ENCODE data around the gene OCIAD1. TPM values are rescaled to one million over a fixed set of nuclear protein-coding genes. Genes with fewer than 3 reads are reported as not detected.
"Not testable (repeated sequence)": the region's sequence is repeated elsewhere in the genome, so short reads cannot be mapped to it uniquely, and the experiment has no call there.

OCIAD1 gene
- total RNA-seq, 1 experiment from 2014 or later, result 181 TPM

- Histone ChIP-seq H3K9me3 (replicated peaks) (0 out of 2 replicates have a peak, but pooled peaks cover 3% of the 10 kb centered on the region), H3K4me1 (peaks cover 7% of the 10 kb centered on the region), H3K4me3 (no peak overlapping the region), H3K27me3 (no peaks in the 10 kb centered on the region), H3K36me3 (no peaks in the 10 kb centered on the region), H3K27ac (no peak overlapping the region)
- no peak for DNase-seq
Observed at GRCh38 chr4:48801016-48801715, 29.7 kb upstream of the OCIAD1 start.

- H3K9me3 ChIP-seq (replicated peaks), result 0 out of 2 replicates have a peak, but pooled peaks cover 3% of the 10 kb centered on the region
- no peak overlapping the region for H3K27ac ChIP-seq
- no peaks in the 10 kb centered on the region for H3K36me3 ChIP-seq
- no peak for DNase-seq
- H3K4me3 ChIP-seq, result no peak overlapping the region
- H3K4me1 ChIP-seq, result no peaks in the 10 kb centered on the region
- H3K27me3 ChIP-seq, result no peaks in the 10 kb centered on the region
Observed at GRCh38 chr4:48804584-48805301, 26.1 kb upstream of the OCIAD1 start.

- no peaks in the 10 kb centered on the region for H3K9me3 ChIP-seq (replicated peaks)
- DNase-seq, result no peak
- H3K4me3 ChIP-seq, result no peak overlapping the region
- no peaks in the 10 kb centered on the region for H3K27me3 ChIP-seq
- H3K36me3 ChIP-seq, result no peaks in the 10 kb centered on the region
- H3K4me1 ChIP-seq, result no peaks in the 10 kb centered on the region
- no peak overlapping the region for H3K27ac ChIP-seq
Observed at GRCh38 chr4:48812866-48813265, 18.0 kb upstream of the OCIAD1 start.

GRCh38 chr4:48813964-48814363 is 16.9 kb upstream of the OCIAD1 start:
- Histone ChIP-seq H3K27me3 (no peaks in the 10 kb centered on the region), H3K27ac (no peak overlapping the region), H3K4me1 (no peaks in the 10 kb centered on the region), H3K9me3 (replicated peaks) (no peaks in the 10 kb centered on the region), H3K4me3 (no peak overlapping the region), H3K36me3 (no peaks in the 10 kb centered on the region)
- DNase-seq, result peak; percentile 34 to 75

GRCh38 chr4:48815483-48815882 is 15.4 kb upstream of the OCIAD1 start:
- Histone ChIP-seq H3K9me3 (replicated peaks) (no peaks in the 10 kb centered on the region), H3K4me3 (no peak overlapping the region), H3K27me3 (no peaks in the 10 kb centered on the region), H3K36me3 (no peaks in the 10 kb centered on the region), H3K4me1 (no peaks in the 10 kb centered on the region), H3K27ac (no peak overlapping the region)
- DNase-seq, result no peak

GRCh38 chr4:48816297-48816696 is 14.6 kb upstream of the OCIAD1 start:
- not testable (repeated sequence) for H3K27ac ChIP-seq; H3K36me3 ChIP-seq; H3K4me1 ChIP-seq; H3K27me3 ChIP-seq; H3K4me3 ChIP-seq; DNase-seq; H3K9me3 ChIP-seq (replicated peaks)

GRCh38 chr4:48816971-48817370 is 13.9 kb upstream of the OCIAD1 start:
- H3K36me3 ChIP-seq, result no peaks in the 10 kb centered on the region
- no peaks in the 10 kb centered on the region for H3K4me1 ChIP-seq
- no peak for DNase-seq
- H3K9me3 ChIP-seq (replicated peaks), result no peaks in the 10 kb centered on the region; the same call in 1 of the 2 replicates
- H3K27me3 ChIP-seq, result no peaks in the 10 kb centered on the region
- H3K27ac ChIP-seq, result no peak overlapping the region
- H3K4me3 ChIP-seq, result no peak overlapping the region

GRCh38 chr4:48821431-48821830 is 9.5 kb upstream of the OCIAD1 start:
- H3K9me3 ChIP-seq (replicated peaks); H3K4me3 ChIP-seq; H3K36me3 ChIP-seq; H3K27me3 ChIP-seq; H3K27ac ChIP-seq; DNase-seq; H3K4me1 ChIP-seq: not testable (repeated sequence)

GRCh38 chr4:48827622-48828021 is 3.3 kb upstream of the OCIAD1 start:
- Histone ChIP-seq H3K4me1 (peaks cover under 1% of the 10 kb centered on the region; the same call in 1 of the 2 replicates), H3K27ac (no peak overlapping the region), H3K4me3 (no peak overlapping the region), H3K36me3 (peaks cover 5% of the 10 kb centered on the region; the same call in 1 of the 2 replicates), H3K27me3 (no peaks in the 10 kb centered on the region), H3K9me3 (replicated peaks) (no peaks in the 10 kb centered on the region)
- no peak for DNase-seq

GRCh38 chr4:48831532-48832030 is 693 bp downstream of the OCIAD1 start:
- H3K4me3 ChIP-seq, result peak overlapping the region; percentile 90
- H3K36me3 ChIP-seq, result peaks cover 41% of the 10 kb centered on the region
- peaks cover 10% of the 10 kb centered on the region for H3K4me1 ChIP-seq
- H3K27me3 ChIP-seq, result no peaks in the 10 kb centered on the region
- no peak for DNase-seq
- H3K9me3 ChIP-seq (replicated peaks), result no peaks in the 10 kb centered on the region
- peak overlapping the region; percentile 98 for H3K27ac ChIP-seq

GRCh38 chr4:48832571-48832970 is 1.7 kb downstream of the OCIAD1 start:
- no peaks in the 10 kb centered on the region for H3K27me3 ChIP-seq
- DNase-seq, result peak; percentile 86 to 90

GRCh38 chr4:48836658-48837057 is 5.8 kb downstream of the OCIAD1 start:
- no peak for DNase-seq
- Histone ChIP-seq H3K4me3 (no peak overlapping the region), H3K27ac (no peak overlapping the region), H3K9me3 (replicated peaks) (no peaks in the 10 kb centered on the region), H3K4me1 (peaks cover 10% of the 10 kb centered on the region), H3K36me3 (peaks cover 77% of the 10 kb centered on the region), H3K27me3 (no peaks in the 10 kb centered on the region)

More at GRCh38 chr4:48832571-48832970, 1.7 kb downstream of the OCIAD1 start:
- H3K9me3 ChIP-seq (replicated peaks), result no peaks in the 10 kb centered on the region
- peak overlapping the region; percentile 90 for H3K4me3 ChIP-seq
- H3K36me3 ChIP-seq, result peaks cover 47% of the 10 kb centered on the region
- peaks cover 10% of the 10 kb centered on the region for H3K4me1 ChIP-seq
- H3K27ac ChIP-seq, result peak overlapping the region; percentile 98

- no peak for DNase-seq
- H3K4me3 ChIP-seq, result no peak overlapping the region
- H3K27me3 ChIP-seq, result no peaks in the 10 kb centered on the region
- peaks cover 84% of the 10 kb centered on the region for H3K36me3 ChIP-seq
- no peak overlapping the region for H3K27ac ChIP-seq
- H3K4me1 ChIP-seq, result no peaks in the 10 kb centered on the region
- no peaks in the 10 kb centered on the region for H3K9me3 ChIP-seq (replicated peaks)
Observed at GRCh38 chr4:48841045-48841827, 10.3 kb downstream of the OCIAD1 start.

GRCh38 chr4:48844843-48845242 is 14.0 kb downstream of the OCIAD1 start:
- no peak overlapping the region for H3K4me3 ChIP-seq
- H3K4me1 ChIP-seq, result no peaks in the 10 kb centered on the region
- H3K27ac ChIP-seq, result no peak overlapping the region
- no peaks in the 10 kb centered on the region for H3K9me3 ChIP-seq (replicated peaks)
- no peak for DNase-seq
- peaks cover 75% of the 10 kb centered on the region for H3K36me3 ChIP-seq
- H3K27me3 ChIP-seq, result no peaks in the 10 kb centered on the region

GRCh38 chr4:48848799-48849198 is 17.9 kb downstream of the OCIAD1 start:
- peaks cover 73% of the 10 kb centered on the region for H3K36me3 ChIP-seq
- not testable (repeated sequence) for H3K27ac ChIP-seq; DNase-seq; H3K4me3 ChIP-seq; H3K9me3 ChIP-seq (replicated peaks); H3K4me1 ChIP-seq; H3K27me3 ChIP-seq

All from SJCRH30 (cell line).